Measurements from ENCODE around the gene PRR30. TPM values are rescaled to one million over a fixed set of nuclear protein-coding genes. Genes with fewer than 3 reads are reported as not detected.

Gene PRR30
- total and polyA plus RNA-seq, 2 donors (not counting 1 experiment from before 2014, with no cell fraction given) = not detected

DNA sequence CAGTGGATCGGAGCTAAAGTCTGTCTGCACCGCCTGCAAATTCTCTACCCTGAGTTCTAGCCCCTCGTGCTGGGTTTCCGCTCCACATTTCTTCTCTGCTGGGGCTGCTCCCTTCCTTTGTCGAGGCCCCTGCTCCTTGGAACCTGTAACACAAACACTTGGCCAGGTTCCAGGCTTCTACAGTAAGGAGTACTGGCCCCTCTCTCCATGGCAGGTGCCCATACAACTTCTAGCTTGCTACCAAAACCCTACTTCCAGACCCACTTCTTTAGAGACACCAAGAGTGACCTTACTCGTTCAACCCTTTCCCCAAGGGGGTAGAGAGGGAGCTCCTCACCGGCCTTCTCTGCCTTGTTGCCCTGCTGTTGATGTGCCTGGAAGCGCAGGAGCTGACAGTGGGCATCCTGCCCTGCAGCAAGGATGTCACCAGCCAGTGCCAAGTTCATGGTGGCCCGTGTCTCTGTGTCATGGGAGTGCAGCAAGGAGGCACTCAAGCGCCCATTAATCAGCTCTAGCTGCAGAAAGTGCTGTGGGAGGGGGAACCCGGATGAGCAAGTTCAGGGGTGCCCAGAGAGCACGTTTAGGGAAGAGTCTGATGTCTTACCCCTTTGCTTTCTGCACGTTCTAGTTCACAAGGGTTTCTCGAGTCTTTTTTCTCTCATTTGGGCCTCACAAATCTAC is 5.9 kb downstream of the PRR30 start:
- Histone ChIP-seq H3K4me1 (ENCODE audit: control insufficient read depth in 2 of 2, insufficient read depth in 2 of 2, low read length in 2 of 2) (peaks cover 17 to 25% of the 10 kb centered on the region in 2 donors), H3K79me2 (ENCODE audit: control insufficient read depth, insufficient read depth, low read length) (peaks cover 12% of the 10 kb centered on the region), H4K20me1 (ENCODE audit: control insufficient read depth, insufficient read depth, low read length, poor library complexity, severe bottlenecking) (peaks cover 5% of the 10 kb centered on the region), H3K36me3 (replicated peaks in 1 of 2; ENCODE audit: control extremely low read depth in 1 of 2, control insufficient read depth in 1 of 2, extremely low read depth in 1 of 2, insufficient read depth in 2 of 2, low read length in 1 of 2) (peaks cover 0 to 30% of the 10 kb centered on the region in 2 experiments), H3K27me3 (replicated peaks in 1 of 4; ENCODE audit: control extremely low read depth in 1 of 4, control insufficient read depth in 3 of 4, insufficient read depth in 4 of 4, low read length in 3 of 4) (no peaks in the 10 kb centered on the region), H2AFZ (ENCODE audit: insufficient read depth, low read depth, low read length, poor library complexity, severe bottlenecking) (peak overlapping the region; percentile 92), H3K4me2 (replicated peaks; ENCODE audit: low read depth, low read length, poor library complexity, severe bottlenecking) (peak overlapping the region; percentile 93), H3K27ac (ENCODE audit: low read length in 2 of 2) (no peak overlapping the region), H3K4me3 (ENCODE audit: control extremely low read depth in 1 of 5, extremely low read depth in 1 of 5, insufficient read depth in 1 of 5, low read depth in 2 of 5, low read length in 4 of 5) (peak overlapping the region; percentile 62 to 89 (median 78)), H3K9ac (ENCODE audit: low read length) (peak overlapping the region; percentile 88), H3K9me3 (ENCODE audit: control extremely low read depth in 1 of 3, control insufficient read depth in 2 of 3, insufficient read depth in 1 of 3, low read length in 2 of 3) (no peaks in the 10 kb centered on the region)
- ChIA-PET POLR2A (interaction anchor here (0.5 to 3.4 kb wide), 4 partner anchors 9 to 192 kb away, joined by 3 to 29 read pairs (median 5); partner anchors contain the start of genes ABHD1, ATRAID, OST4 and SLC5A6), CTCF (interaction anchor here (0.9 to 2.8 kb wide), 7 partner anchors 9 to 171 kb away, joined by 4 to 19 read pairs (median 5); partner anchors contain the start of genes ABHD1 and AGBL5)
- no peaks in the 10 kb centered on the region for H3K27me3 Mint-ChIP-seq
- 71% methylated on average over 12 of the region's 14 CpGs for WGBS (ENCODE audit: insufficient coverage)
- peak overlapping the region; percentile 97 for H3K27ac Mint-ChIP-seq
- intact Hi-C loops (cut with micrococcal nuclease) = no loop called here
- ATAC-seq (ENCODE audit: low read depth) (no peak), DNase-seq (no peak)
- H3K9me3 Mint-ChIP-seq (ENCODE audit: insufficient read depth) = no peaks in the 10 kb centered on the region
- H3K4me3 Mint-ChIP-seq = peak overlapping the region; percentile 96
- peaks cover 27% of the 10 kb centered on the region for H3K4me1 Mint-ChIP-seq
- TF ChIP-seq, protein P1, sequence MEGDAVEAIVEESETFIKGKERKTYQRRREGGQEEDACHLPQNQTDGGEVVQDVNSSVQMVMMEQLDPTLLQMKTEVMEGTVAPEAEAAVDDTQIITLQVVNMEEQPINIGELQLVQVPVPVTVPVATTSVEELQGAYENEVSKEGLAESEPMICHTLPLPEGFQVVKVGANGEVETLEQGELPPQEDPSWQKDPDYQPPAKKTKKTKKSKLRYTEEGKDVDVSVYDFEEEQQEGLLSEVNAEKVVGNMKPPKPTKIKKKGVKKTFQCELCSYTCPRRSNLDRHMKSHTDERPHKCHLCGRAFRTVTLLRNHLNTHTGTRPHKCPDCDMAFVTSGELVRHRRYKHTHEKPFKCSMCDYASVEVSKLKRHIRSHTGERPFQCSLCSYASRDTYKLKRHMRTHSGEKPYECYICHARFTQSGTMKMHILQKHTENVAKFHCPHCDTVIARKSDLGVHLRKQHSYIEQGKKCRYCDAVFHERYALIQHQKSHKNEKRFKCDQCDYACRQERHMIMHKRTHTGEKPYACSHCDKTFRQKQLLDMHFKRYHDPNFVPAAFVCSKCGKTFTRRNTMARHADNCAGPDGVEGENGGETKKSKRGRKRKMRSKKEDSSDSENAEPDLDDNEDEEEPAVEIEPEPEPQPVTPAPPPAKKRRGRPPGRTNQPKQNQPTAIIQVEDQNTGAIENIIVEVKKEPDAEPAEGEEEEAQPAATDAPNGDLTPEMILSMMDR (IDR thresholded peaks at IDR 0.05) = no peak
- TF ChIP-seq EZH2 (IDR thresholded peaks at IDR 0.05; ENCODE audit: borderline replicate concordance, insufficient read depth, low read depth, low read length, poor library complexity, severe bottlenecking) = no peak

DNA sequence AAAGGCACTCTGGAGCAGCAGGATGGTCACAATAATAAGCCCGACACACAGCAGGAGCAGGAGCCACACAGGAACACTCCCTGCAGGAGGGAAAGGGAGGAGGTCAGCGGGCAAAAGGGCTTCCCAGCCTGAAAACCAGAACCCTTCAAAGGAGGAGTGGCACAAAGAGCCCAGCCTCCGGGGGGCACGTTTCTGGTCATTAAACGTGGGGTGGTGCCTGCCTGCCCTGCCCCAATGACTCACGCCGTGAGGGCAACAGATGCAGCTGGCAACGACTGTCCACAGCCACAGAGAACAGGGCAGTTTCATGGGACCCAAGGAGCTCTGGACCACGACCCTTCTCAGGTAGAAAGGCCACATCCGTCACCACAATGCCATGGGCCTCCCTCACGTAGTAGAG is 7.8 kb downstream of the PRR30 start:
- no peak for ATAC-seq (ENCODE audit: low read depth)
- Histone ChIP-seq H3K4me2 (replicated peaks; ENCODE audit: low read depth, low read length, poor library complexity, severe bottlenecking) (no peak overlapping the region), H2AFZ (ENCODE audit: insufficient read depth, low read depth, low read length, poor library complexity, severe bottlenecking) (no peak overlapping the region), H3K4me1 (ENCODE audit: control insufficient read depth in 2 of 2, insufficient read depth in 2 of 2, low read length in 2 of 2) (peaks cover 17 to 25% of the 10 kb centered on the region in 2 donors), H3K27ac (ENCODE audit: low read length in 2 of 2) (no peak overlapping the region), H3K27me3 (replicated peaks in 1 of 4; ENCODE audit: control extremely low read depth in 1 of 4, control insufficient read depth in 3 of 4, insufficient read depth in 4 of 4, low read length in 3 of 4) (no peaks in the 10 kb centered on the region), H3K36me3 (replicated peaks in 1 of 2; ENCODE audit: control extremely low read depth in 1 of 2, control insufficient read depth in 1 of 2, extremely low read depth in 1 of 2, insufficient read depth in 2 of 2, low read length in 1 of 2) (peaks cover 0 to 30% of the 10 kb centered on the region in 2 experiments), H3K79me2 (ENCODE audit: control insufficient read depth, insufficient read depth, low read length) (peaks cover 12% of the 10 kb centered on the region), H3K9me3 (ENCODE audit: control extremely low read depth in 1 of 3, control insufficient read depth in 2 of 3, insufficient read depth in 1 of 3, low read length in 2 of 3) (no peaks in the 10 kb centered on the region), H3K9ac (ENCODE audit: low read length) (no peak overlapping the region), H4K20me1 (ENCODE audit: control insufficient read depth, insufficient read depth, low read length, poor library complexity, severe bottlenecking) (peaks cover 5% of the 10 kb centered on the region), H3K4me3 (ENCODE audit: control extremely low read depth in 1 of 5, extremely low read depth in 1 of 5, insufficient read depth in 1 of 5, low read depth in 2 of 5, low read length in 4 of 5) (no peak overlapping the region)
- H3K4me3 Mint-ChIP-seq = peak overlapping the region; percentile 29
- ChIA-PET POLR2A (interaction anchor here (3.4 kb wide), 1 partner anchor 7 kb away, joined by 29 read pairs; the partner anchor contains the start of gene ABHD1), CTCF (no interaction called here)
- WGBS (ENCODE audit: insufficient coverage) = 98% methylated on average over 11 of the region's 11 CpGs
- peaks cover 27% of the 10 kb centered on the region for H3K4me1 Mint-ChIP-seq
- no peak for DNase-seq
- no peaks in the 10 kb centered on the region for H3K27me3 Mint-ChIP-seq
- H3K27ac Mint-ChIP-seq = no peak overlapping the region
- intact Hi-C loops (cut with micrococcal nuclease) = no loop called here
- no peaks in the 10 kb centered on the region for H3K9me3 Mint-ChIP-seq (ENCODE audit: insufficient read depth)
- TF ChIP-seq, protein P1 (IDR thresholded peaks at IDR 0.05) = no peak
- no peak for TF ChIP-seq EZH2 (IDR thresholded peaks at IDR 0.05; ENCODE audit: borderline replicate concordance, insufficient read depth, low read depth, low read length, poor library complexity, severe bottlenecking)
